Measurements from ENCODE around the gene RSBN1L. TPM values are rescaled to one million over a fixed set of nuclear protein-coding genes. Genes with fewer than 3 reads are reported as not detected.

Gene RSBN1L
- total RNA-seq, 2 experiments from 2014 or later = 18.5 to 21.1 TPM

DNA sequence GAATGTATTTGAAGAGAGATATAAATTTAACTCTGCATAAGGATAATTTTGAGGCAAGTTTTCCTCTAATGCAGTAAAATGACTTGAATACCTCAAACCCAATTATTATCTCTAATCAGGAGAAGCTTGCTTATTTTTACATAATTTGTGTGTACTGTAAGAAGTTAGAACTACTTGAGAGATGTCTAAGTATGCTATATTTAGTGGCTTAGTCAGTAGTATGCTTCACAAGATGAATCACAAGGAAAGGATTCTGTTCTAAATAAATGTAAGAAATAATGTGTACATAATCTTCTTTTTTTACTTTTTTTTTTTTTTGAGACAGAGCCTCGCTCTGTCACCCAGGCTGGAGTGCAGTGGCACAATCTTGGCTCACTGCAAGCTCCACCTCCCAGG, 116.0 kb downstream of the RSBN1L start:
- Mint-ChIP-seq H3K36me3 (peaks cover 27% of the 10 kb centered on the region), H3K9me3 (peaks cover 23% of the 10 kb centered on the region), H3K4me3 (no peak overlapping the region), H3K27ac (no peak overlapping the region), H3K27me3 (no peaks in the 10 kb centered on the region), H3K4me1 (ENCODE audit: low read depth) (peaks cover 49% of the 10 kb centered on the region)
- DNase-seq = no peak
- intact Hi-C loops (cut with micrococcal nuclease) = loop anchor here (2.0 kb wide), 1 partner anchor 19 kb away; no protein-coding TSS in a partner anchor
- ChIA-PET POLR2A (interaction anchor here (1.3 kb wide), 1 partner anchor 14 kb away, joined by 3 read pairs; the partner anchor contains the start of genes PHTF2 and TMEM60), CTCF (interaction anchor here (1.0 to 2.8 kb wide), 3 partner anchors 9 to 161 kb away, joined by 3 to 11 read pairs (median 4); partner anchors contain the start of genes PHTF2 and TMEM60)

GRCh38 chr7:77813180-77813579, 116.9 kb downstream of the RSBN1L start:
- H3K27me3 Mint-ChIP-seq = no peaks in the 10 kb centered on the region
- peaks cover 20% of the 10 kb centered on the region for H3K9me3 Mint-ChIP-seq
- intact Hi-C loops (cut with micrococcal nuclease) = loop anchor here (2.0 kb wide), 1 partner anchor 18 kb away; no protein-coding TSS in a partner anchor
- H3K27ac Mint-ChIP-seq = peak overlapping the region; percentile 8
- no peak for DNase-seq
- H3K4me3 Mint-ChIP-seq = no peak overlapping the region
- CTCF ChIA-PET = interaction anchor here (0.6 to 2.8 kb wide), 4 partner anchors 8 to 91 kb away, joined by 3 to 11 read pairs (median 4); partner anchors contain the start of genes PHTF2 and TMEM60
- peaks cover 26% of the 10 kb centered on the region for H3K36me3 Mint-ChIP-seq
- POLR2A ChIA-PET = interaction anchor here (1.3 kb wide), 1 partner anchor 18 kb away, joined by 9 read pairs; no protein-coding TSS in a partner anchor
- peaks cover 50% of the 10 kb centered on the region for H3K4me1 Mint-ChIP-seq (ENCODE audit: low read depth)

DNA sequence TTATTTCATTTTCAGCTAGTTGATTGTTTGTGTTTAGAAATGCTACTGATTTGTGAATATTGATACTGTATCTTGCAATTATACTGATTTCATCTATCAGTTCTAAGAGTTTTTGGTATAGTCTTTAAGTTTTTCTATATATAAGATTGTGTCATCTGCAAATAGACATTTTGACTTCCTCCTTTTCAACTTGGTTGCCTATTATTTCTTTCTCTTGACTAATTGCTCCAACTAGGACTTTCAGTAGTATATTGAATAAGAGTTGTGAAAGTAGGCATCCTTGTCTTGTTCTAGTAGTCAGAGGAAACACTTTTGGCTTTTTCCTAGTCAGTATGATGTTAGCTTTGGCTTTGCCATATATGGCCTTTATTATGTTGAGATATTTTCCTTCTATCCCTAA, 122.8 kb downstream of the RSBN1L start:
- intact Hi-C loops (cut with micrococcal nuclease) = no loop called here
- POLR2A ChIA-PET = no interaction called here
- Mint-ChIP-seq H3K9me3 (peaks cover 63% of the 10 kb centered on the region), H3K4me3 (no peak overlapping the region), H3K27ac (no peak overlapping the region), H3K36me3 (peaks cover 70% of the 10 kb centered on the region), H3K27me3 (no peaks in the 10 kb centered on the region), H3K4me1 (ENCODE audit: low read depth) (peaks cover 44% of the 10 kb centered on the region)
- DNase-seq = no peak
- CTCF ChIA-PET = no interaction called here

- no peak overlapping the region for H3K4me3 Mint-ChIP-seq
- H3K27ac Mint-ChIP-seq = no peak overlapping the region
- H3K27me3 Mint-ChIP-seq = no peaks in the 10 kb centered on the region
- ChIA-PET CTCF (interaction anchor here (1.1 kb wide), 1 partner anchor 8 kb away, joined by 3 read pairs; no protein-coding TSS in a partner anchor), POLR2A (no interaction called here)
- intact Hi-C loops (cut with micrococcal nuclease) = no loop called here
- H3K9me3 Mint-ChIP-seq = peaks cover 77% of the 10 kb centered on the region
- DNase-seq = no peak
- peaks cover 77% of the 10 kb centered on the region for H3K36me3 Mint-ChIP-seq
- peaks cover 33% of the 10 kb centered on the region for H3K4me1 Mint-ChIP-seq (ENCODE audit: low read depth)
Observed at GRCh38 chr7:77820967-77821366, 124.7 kb downstream of the RSBN1L start.

- no peak for DNase-seq
- Mint-ChIP-seq H3K4me1 (ENCODE audit: low read depth) (peaks cover 36% of the 10 kb centered on the region), H3K4me3 (no peak overlapping the region), H3K27me3 (no peaks in the 10 kb centered on the region), H3K27ac (no peak overlapping the region), H3K9me3 (peaks cover 79% of the 10 kb centered on the region), H3K36me3 (peaks cover 74% of the 10 kb centered on the region)
- ChIA-PET POLR2A (no interaction called here), CTCF (no interaction called here)
- intact Hi-C loops (cut with micrococcal nuclease) = no loop called here
Observed at GRCh38 chr7:77822269-77822668, 126.0 kb downstream of the RSBN1L start.

GRCh38 chr7:77823787-77824186, 127.5 kb downstream of the RSBN1L start:
- peaks cover 66% of the 10 kb centered on the region for H3K9me3 Mint-ChIP-seq
- H3K4me1 Mint-ChIP-seq (ENCODE audit: low read depth) = peaks cover 34% of the 10 kb centered on the region
- H3K27ac Mint-ChIP-seq = no peak overlapping the region
- CTCF ChIA-PET = no interaction called here
- peaks cover 60% of the 10 kb centered on the region for H3K36me3 Mint-ChIP-seq
- no peaks in the 10 kb centered on the region for H3K27me3 Mint-ChIP-seq
- intact Hi-C loops (cut with micrococcal nuclease) = no loop called here
- H3K4me3 Mint-ChIP-seq = no peak overlapping the region
- POLR2A ChIA-PET = no interaction called here
- no peak for DNase-seq

DNA sequence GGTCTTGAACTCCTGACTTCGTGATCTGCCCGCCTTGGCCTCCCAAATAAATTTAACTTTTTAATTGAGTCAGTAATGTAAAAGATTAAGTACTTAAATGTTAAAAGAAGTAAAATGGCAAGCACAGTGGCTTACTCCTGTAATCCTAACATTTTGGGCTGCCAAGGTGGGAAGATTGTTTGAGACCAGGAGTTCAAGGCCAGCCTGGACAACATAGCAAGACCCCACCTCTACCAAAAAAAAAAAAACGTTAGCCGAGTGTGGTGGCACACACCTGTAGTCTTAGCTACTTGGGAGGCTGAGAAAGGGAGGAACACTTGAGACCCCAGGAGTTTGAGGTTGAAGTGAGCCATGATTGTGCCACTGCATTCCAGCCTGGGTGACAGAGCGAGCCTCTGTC, 128.4 kb downstream of the RSBN1L start:
- no peak for DNase-seq
- intact Hi-C loops (cut with micrococcal nuclease) = no loop called here
- no peaks in the 10 kb centered on the region for H3K27me3 Mint-ChIP-seq
- H3K9me3 Mint-ChIP-seq = peaks cover 58% of the 10 kb centered on the region
- H3K4me1 Mint-ChIP-seq (ENCODE audit: low read depth) = peaks cover 28% of the 10 kb centered on the region
- peaks cover 53% of the 10 kb centered on the region for H3K36me3 Mint-ChIP-seq
- ChIA-PET CTCF (interaction anchor here (0.5 kb wide), 1 partner anchor 50 kb away, joined by 3 read pairs; no protein-coding TSS in a partner anchor), POLR2A (interaction anchor here (0.7 kb wide), 1 partner anchor 440 kb away, joined by 3 read pairs; no protein-coding TSS in a partner anchor)
- H3K4me3 Mint-ChIP-seq = no peak overlapping the region
- H3K27ac Mint-ChIP-seq = no peak overlapping the region

- CTCF ChIA-PET = no interaction called here
- Mint-ChIP-seq H3K4me1 (ENCODE audit: low read depth) (peaks cover 32% of the 10 kb centered on the region), H3K27me3 (no peaks in the 10 kb centered on the region), H3K9me3 (peaks cover 53% of the 10 kb centered on the region), H3K4me3 (no peak overlapping the region), H3K27ac (no peak overlapping the region), H3K36me3 (peaks cover 48% of the 10 kb centered on the region)
- DNase-seq = no peak
- intact Hi-C loops (cut with micrococcal nuclease) = no loop called here
- POLR2A ChIA-PET = interaction anchor here (0.7 kb wide), 1 partner anchor 441 kb away, joined by 3 read pairs; no protein-coding TSS in a partner anchor
Observed at GRCh38 chr7:77825131-77825530, 128.9 kb downstream of the RSBN1L start.

- H3K9me3 Mint-ChIP-seq = peaks cover 41% of the 10 kb centered on the region
- ChIA-PET POLR2A (no interaction called here), CTCF (no interaction called here)
- no peaks in the 10 kb centered on the region for H3K27me3 Mint-ChIP-seq
- peak overlapping the region; percentile 42 for H3K27ac Mint-ChIP-seq
- DNase-seq = no peak
- no peak overlapping the region for H3K4me3 Mint-ChIP-seq
- peaks cover 42% of the 10 kb centered on the region for H3K4me1 Mint-ChIP-seq (ENCODE audit: low read depth)
- peaks cover 37% of the 10 kb centered on the region for H3K36me3 Mint-ChIP-seq
- intact Hi-C loops (cut with micrococcal nuclease) = no loop called here
Observed at GRCh38 chr7:77826300-77826699, 130.0 kb downstream of the RSBN1L start.

DNA sequence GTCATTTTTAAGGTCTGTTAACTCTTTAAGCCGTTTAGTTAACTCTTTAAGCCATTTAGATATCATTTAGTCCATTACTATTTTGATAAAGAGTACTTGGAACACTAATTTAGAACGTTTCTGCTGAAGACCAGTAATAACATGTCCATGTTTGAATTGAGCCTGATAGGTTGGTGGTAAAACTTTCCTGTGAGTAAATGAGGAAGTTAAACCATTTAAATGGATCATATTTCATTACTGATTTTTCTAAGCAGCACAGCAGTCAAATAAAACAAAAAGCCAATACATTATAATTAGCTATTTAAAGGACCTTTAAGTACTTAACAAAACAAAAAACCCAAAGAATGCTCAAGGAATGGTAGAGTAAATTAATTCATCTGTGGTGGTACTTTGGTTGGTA, 131.7 kb downstream of the RSBN1L start:
- Mint-ChIP-seq H3K4me1 (ENCODE audit: low read depth) (peaks cover 53% of the 10 kb centered on the region), H3K9me3 (peaks cover 29% of the 10 kb centered on the region), H3K27ac (no peak overlapping the region), H3K27me3 (no peaks in the 10 kb centered on the region), H3K4me3 (no peak overlapping the region), H3K36me3 (peaks cover 28% of the 10 kb centered on the region)
- intact Hi-C loops (cut with micrococcal nuclease) = no loop called here
- ChIA-PET POLR2A (no interaction called here), CTCF (no interaction called here)
- no peak for DNase-seq

- intact Hi-C loops (cut with micrococcal nuclease) = loop anchor here (1.0 to 5.0 kb wide), 3 partner anchors 18 to 71 kb away; partner anchors contain the start of genes PHTF2 and TMEM60
- DNase-seq = no peak
- Mint-ChIP-seq H3K4me3 (peak overlapping the region; percentile 30), H3K27me3 (no peaks in the 10 kb centered on the region), H3K9me3 (peaks cover 13% of the 10 kb centered on the region), H3K36me3 (peaks cover 12% of the 10 kb centered on the region), H3K4me1 (ENCODE audit: low read depth) (peaks cover 66% of the 10 kb centered on the region), H3K27ac (peak overlapping the region; percentile 76)
- ChIA-PET CTCF (interaction anchor here (0.9 to 2.4 kb wide), 6 partner anchors 10 to 71 kb away, joined by 3 to 12 read pairs (median 5); partner anchors contain the start of genes PHTF2 and TMEM60), POLR2A (interaction anchor here (0.7 to 2.4 kb wide), 4 partner anchors 17 to 135 kb away, joined by 3 to 26 read pairs (median 17); partner anchors contain the start of genes PHTF2, RSBN1L and TMEM60)
Observed at GRCh38 chr7:77830649-77831355, 134.5 kb downstream of the RSBN1L start.

GRCh38 chr7:77831481-77831880, 135.2 kb downstream of the RSBN1L start:
- no peaks in the 10 kb centered on the region for H3K27me3 Mint-ChIP-seq
- H3K27ac Mint-ChIP-seq = peak overlapping the region; percentile 76
- DNase-seq = peak; percentile 80
- ChIA-PET POLR2A (interaction anchor here (0.7 to 2.4 kb wide), 4 partner anchors 18 to 135 kb away, joined by 3 to 26 read pairs (median 9); partner anchors contain the start of genes PHTF2, RSBN1L and TMEM60), CTCF (interaction anchor here (0.6 to 2.4 kb wide), 6 partner anchors 9 to 566 kb away, joined by 3 to 12 read pairs (median 5); partner anchors contain the start of genes PHTF2 and TMEM60)
- H3K4me3 Mint-ChIP-seq = peak overlapping the region; percentile 30
- peaks cover 63% of the 10 kb centered on the region for H3K4me1 Mint-ChIP-seq (ENCODE audit: low read depth)
- peaks cover 11% of the 10 kb centered on the region for H3K9me3 Mint-ChIP-seq
- H3K36me3 Mint-ChIP-seq = peaks cover 13% of the 10 kb centered on the region
- intact Hi-C loops (cut with micrococcal nuclease) = loop anchor here (1.0 to 5.0 kb wide), 3 partner anchors 19 to 71 kb away; partner anchors contain the start of genes PHTF2 and TMEM60
